H9 (cell line): ENCODE measurements around the gene NAA35. TPM values are rescaled to one million over a fixed set of nuclear protein-coding genes. Genes with fewer than 3 reads are reported as not detected.
A peak's percentile ranks its signal among the peaks of the same experiment; 100 is the strongest.

ENCODE experiments used
- DNase-seq: peaks from one replicate; pipeline ENCODE4 v3.0.0-alpha.2; 2017
- H2AFZ ChIP-seq: one replicate; pipeline ENCODE4 v1.6.1; 2013; ENCODE audit warnings: mild to moderate bottlenecking, low read length, control low read depth, moderate library complexity
- H2AK5ac ChIP-seq: 2 replicates; pipeline ENCODE4 v1.6.1; 2013; ENCODE audit warnings: low read length, control low read depth, mixed read lengths; ENCODE audit not compliant: insufficient read length
- H2BK120ac ChIP-seq: one replicate; pipeline ENCODE4 v1.6.1; 2013; ENCODE audit warnings: low read depth, mild to moderate bottlenecking, low read length, control low read depth, inconsistent platforms; ENCODE audit not compliant: poor library complexity, severe bottlenecking
- H2BK12ac ChIP-seq: 2 replicates; pipeline ENCODE4 v1.6.1; 2013; ENCODE audit warnings: low read length, control low read depth, mixed read lengths, low read depth; ENCODE audit not compliant: insufficient read length
- H2BK15ac ChIP-seq: 2 replicates; pipeline ENCODE4 v1.6.1; 2013; ENCODE audit warnings: low read depth, low read length, control low read depth
- H2BK20ac ChIP-seq: one replicate; pipeline ENCODE4 v1.6.1; 2013; ENCODE audit warnings: low read depth, mild to moderate bottlenecking, low read length, control low read depth, inconsistent platforms; ENCODE audit not compliant: poor library complexity, severe bottlenecking
- H2BK5ac ChIP-seq: 2 replicates; pipeline ENCODE4 v1.6.1; 2013; ENCODE audit warnings: low read length, control low read depth, mixed read lengths; ENCODE audit not compliant: insufficient read length
- H3K14ac ChIP-seq: 2 replicates; pipeline ENCODE4 v1.6.1; 2013; ENCODE audit warnings: low read length, control low read depth; ENCODE audit not compliant: insufficient read depth
- H3K18ac ChIP-seq: 2 replicates; pipeline ENCODE4 v1.6.1; 2013; ENCODE audit warnings: low read depth, mild to moderate bottlenecking, mixed read lengths, low read length, control low read depth; ENCODE audit not compliant: insufficient read length
- H3K23ac ChIP-seq: 2 replicates; pipeline ENCODE4 v1.6.1; 2013; ENCODE audit warnings: low read length, control low read depth, mixed read lengths, low read depth; ENCODE audit not compliant: insufficient read length
- H3K23me2 ChIP-seq: 2 replicates; pipeline ENCODE4 v1.6.1; 2013; ENCODE audit warnings: low read depth, mild to moderate bottlenecking, mixed read lengths, low read length, control low read depth; ENCODE audit not compliant: insufficient read length, poor library complexity, severe bottlenecking
- H3K27ac ChIP-seq: 2 replicates; pipeline ENCODE4 v1.5.1; 2013; ENCODE audit warnings: low read length, control low read depth, mixed read lengths, low read depth; ENCODE audit not compliant: insufficient read length
- H3K27me3 ChIP-seq: 2 replicates; pipeline ENCODE4 v1.6.1; 2013; ENCODE audit warnings: low read length, control low read depth, inconsistent platforms; ENCODE audit not compliant: insufficient read depth
- H3K4ac ChIP-seq: 2 replicates; pipeline ENCODE4 v1.6.1; 2013; ENCODE audit warnings: low read depth, mild to moderate bottlenecking, control low read depth, inconsistent platforms, low read length, moderate library complexity
- H3K4me1 ChIP-seq: 2 replicates; pipeline ENCODE4 v1.6.1; 2013; ENCODE audit warnings: low read length, control low read depth, inconsistent platforms; ENCODE audit not compliant: insufficient read depth
- H3K4me2 ChIP-seq: 2 replicates; pipeline ENCODE4 v1.6.1; 2013; ENCODE audit warnings: low read length, control low read depth, mixed read lengths; ENCODE audit not compliant: insufficient read length, insufficient read depth
- H3K56ac ChIP-seq: 2 replicates; pipeline ENCODE4 v1.6.1; 2013; ENCODE audit warnings: low read depth, mild to moderate bottlenecking, mixed read lengths, low read length, control low read depth; ENCODE audit not compliant: insufficient read length
- H3K79me1 ChIP-seq: 2 replicates; pipeline ENCODE4 v1.6.1; 2013; ENCODE audit warnings: low read depth, mild to moderate bottlenecking, moderate library complexity, low read length, control low read depth, inconsistent platforms; ENCODE audit not compliant: insufficient read depth, poor library complexity, severe bottlenecking
- H3K79me2 ChIP-seq: 2 replicates; pipeline ENCODE4 v1.6.1; 2013; ENCODE audit warnings: low read length, control low read depth, inconsistent platforms; ENCODE audit not compliant: insufficient read depth
- H3K9ac ChIP-seq: 2 replicates; pipeline ENCODE4 v1.6.1; 2013; ENCODE audit warnings: low read length, control low read depth, mixed read lengths; ENCODE audit not compliant: insufficient read length; ENCODE audit errors: extremely low read depth
- H3K9me3 ChIP-seq: one replicate; pipeline ENCODE4 v1.6.1; 2013; ENCODE audit warnings: low read depth, low read length, inconsistent platforms; ENCODE audit not compliant: control insufficient read depth
- H3T11ph ChIP-seq: one replicate; pipeline ENCODE4 v1.6.1; 2013; ENCODE audit warnings: mild to moderate bottlenecking, low read length, control low read depth, inconsistent platforms
- H4K20me1 ChIP-seq: one replicate; pipeline ENCODE4 v1.6.1; 2013; ENCODE audit not compliant: control insufficient read depth, insufficient read length, insufficient read depth
- H4K5ac ChIP-seq: 2 replicates; pipeline ENCODE4 v1.6.1; 2013; ENCODE audit warnings: low read depth, mild to moderate bottlenecking, mixed read lengths, low read length, control low read depth; ENCODE audit not compliant: insufficient read length
- H4K8ac ChIP-seq: replicated peaks from 2 replicates; pipeline ENCODE4 v1.6.1; 2013; ENCODE audit warnings: low read length, control low read depth, mixed read lengths, low read depth; ENCODE audit not compliant: insufficient read length
- H4K91ac ChIP-seq: 2 replicates; pipeline ENCODE4 v1.6.1; 2013; ENCODE audit warnings: low read depth, mild to moderate bottlenecking, moderate library complexity, mixed read lengths, low read length, control low read depth; ENCODE audit not compliant: insufficient read length
- H3K27ac Mint-ChIP-seq, 3 experiments: 2 replicates in 2 of 3; 3 replicates in 1 of 3; pipeline ENCODE4 v1.8.0; 2020 to 2021; ENCODE audit warnings: mixed read lengths in 3 of 3, mild to moderate bottlenecking in 1 of 3, moderate library complexity in 1 of 3
- H3K27me3 Mint-ChIP-seq: 2 replicates; pipeline ENCODE4 v1.8.0; 2021; ENCODE audit warnings: low read depth, mild to moderate bottlenecking, moderate library complexity, mixed read lengths
- H3K36me3 Mint-ChIP-seq, 3 experiments: 2 replicates in 2 of 3; 3 replicates in 1 of 3; pipeline ENCODE4 v1.8.0; 2020 to 2021; ENCODE audit warnings: low read depth in 3 of 3, mixed read lengths in 3 of 3; ENCODE audit not compliant: insufficient read depth in 1 of 3
- H3K4me1 Mint-ChIP-seq, 2 experiments: 2 replicates each; pipeline ENCODE4 v1.8.0; 2020; ENCODE audit warnings: mixed read lengths in 2 of 2
- H3K4me3 Mint-ChIP-seq, 2 experiments: 2 replicates in 1 of 2; 3 replicates in 1 of 2; pipeline ENCODE4 v1.8.0; 2020 to 2021; ENCODE audit warnings: mild to moderate bottlenecking in 2 of 2, mixed read lengths in 2 of 2, moderate library complexity in 1 of 2
- H3K9me3 Mint-ChIP-seq, 2 experiments: 2 replicates in 1 of 2; 3 replicates in 1 of 2; pipeline ENCODE4 v1.8.0; 2020; ENCODE audit warnings: mild to moderate bottlenecking in 2 of 2, mixed read lengths in 2 of 2, moderate library complexity in 1 of 2
- WGBS: extraction: QIAGEN DNeasy Blood & Tissue Kit; methylation state at CpG from one replicate; pipeline ENCODE4 v1.1.7; 2013; ENCODE audit warnings: missing lambda C conversion rate, low lambda C conversion rate, mixed read lengths; ENCODE audit not compliant: insufficient read length; ENCODE audit errors: extremely low coverage; 5-methylcytosine and 5-hydroxymethylcytosine counted together
- total RNA-seq: library from RNA; stranded (reverse); gene quantifications from 2 replicates; pipeline ENCODE4 v1.2.1, GENCODE V29; 2021
- TF ChIP-seq, protein P1 (sequence below): fragments of 200-600 bp; sonication (generic); conservative IDR thresholded peaks from 3 replicates; pipeline ENCODE4 v1.8.0; 2021; ENCODE audit warnings: antibody characterized with exemption, mild to moderate bottlenecking

NAA35 gene
- total RNA-seq, 1 experiment from 2014 or later: 38.6 TPM

DNA sequence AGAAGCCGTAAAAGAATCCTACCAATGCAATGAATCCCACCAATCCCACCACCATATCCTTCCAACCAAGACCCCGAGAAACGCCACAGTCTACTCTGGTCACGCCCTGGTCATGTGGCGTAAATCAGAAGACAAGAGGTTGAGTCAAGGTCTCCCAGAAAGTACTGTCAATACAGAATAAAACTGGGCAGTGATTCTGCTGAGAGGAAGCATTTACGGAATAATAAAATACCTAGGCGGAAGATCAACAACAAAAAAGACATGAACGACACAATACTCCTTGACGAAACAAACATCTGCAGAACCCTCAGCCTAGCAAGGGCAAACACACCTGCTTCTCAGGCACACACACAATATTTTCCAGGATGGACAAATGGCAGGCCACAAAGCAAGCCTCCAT is 95.6 kb downstream of the NAA35 start:
- peaks cover 45 to 71% (median 71%) of the 10 kb centered on the region in 3 experiments; a peak in 6 of 7 replicates for H3K36me3 Mint-ChIP-seq

More for the DNA sequence above, 95.6 kb downstream of the NAA35 start:
- Histone ChIP-seq H4K5ac (no peak overlapping the region), H2AFZ (no peak overlapping the region), H2BK5ac (no peak overlapping the region), H3K4me1 (no peaks in the 10 kb centered on the region), H3K27ac (no peak overlapping the region), H3K9ac (no peak overlapping the region), H2BK20ac (no peak overlapping the region), H3K14ac (no peak overlapping the region), H2BK12ac (no peak overlapping the region), H3K79me2 (no peaks in the 10 kb centered on the region), H3K4me2 (no peak overlapping the region), H3K79me1 (no peaks in the 10 kb centered on the region), H4K91ac (no peak overlapping the region), H4K20me1 (no peaks in the 10 kb centered on the region), H3K23me2 (no peaks in the 10 kb centered on the region), H4K8ac (no peak overlapping the region), H3K27me3 (no peaks in the 10 kb centered on the region; the same call in 1 of the 2 replicates), H2BK15ac (no peak overlapping the region), H3K18ac (no peak overlapping the region), H3K9me3 (no peaks in the 10 kb centered on the region), H2BK120ac (no peak overlapping the region), H3K23ac (no peak overlapping the region), H2AK5ac (no peak overlapping the region), H3K4ac (no peak overlapping the region), H3K56ac (no peak overlapping the region), H3T11ph (no peak overlapping the region)
- Mint-ChIP-seq H3K27me3 (no peaks in the 10 kb centered on the region), H3K4me1 (peaks cover 3 to 16% of the 10 kb centered on the region in 2 experiments; a peak in 3 of 4 replicates), H3K27ac (peak overlapping the region; percentile 49 to 90 (median 53); a peak in 5 of 7 replicates), H3K4me3 (no peak overlapping the region), H3K9me3 (no peaks in the 10 kb centered on the region; a peak in 1 of 5 replicates)
- TF ChIP-seq, protein P1, sequence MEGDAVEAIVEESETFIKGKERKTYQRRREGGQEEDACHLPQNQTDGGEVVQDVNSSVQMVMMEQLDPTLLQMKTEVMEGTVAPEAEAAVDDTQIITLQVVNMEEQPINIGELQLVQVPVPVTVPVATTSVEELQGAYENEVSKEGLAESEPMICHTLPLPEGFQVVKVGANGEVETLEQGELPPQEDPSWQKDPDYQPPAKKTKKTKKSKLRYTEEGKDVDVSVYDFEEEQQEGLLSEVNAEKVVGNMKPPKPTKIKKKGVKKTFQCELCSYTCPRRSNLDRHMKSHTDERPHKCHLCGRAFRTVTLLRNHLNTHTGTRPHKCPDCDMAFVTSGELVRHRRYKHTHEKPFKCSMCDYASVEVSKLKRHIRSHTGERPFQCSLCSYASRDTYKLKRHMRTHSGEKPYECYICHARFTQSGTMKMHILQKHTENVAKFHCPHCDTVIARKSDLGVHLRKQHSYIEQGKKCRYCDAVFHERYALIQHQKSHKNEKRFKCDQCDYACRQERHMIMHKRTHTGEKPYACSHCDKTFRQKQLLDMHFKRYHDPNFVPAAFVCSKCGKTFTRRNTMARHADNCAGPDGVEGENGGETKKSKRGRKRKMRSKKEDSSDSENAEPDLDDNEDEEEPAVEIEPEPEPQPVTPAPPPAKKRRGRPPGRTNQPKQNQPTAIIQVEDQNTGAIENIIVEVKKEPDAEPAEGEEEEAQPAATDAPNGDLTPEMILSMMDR: no peak
- DNase-seq: no peak
- WGBS: no CpG with 5 or more reads among the region's 9 CpGs
